Endothelial cell (in vitro differentiated cells): Measurements from ENCODE around the gene ACAA1. TPM values are rescaled to one million over a fixed set of nuclear protein-coding genes. Genes with fewer than 3 reads are reported as not detected.
"Not testable (repeated sequence)": the region's sequence is repeated elsewhere in the genome, so short reads cannot be mapped to it uniquely, and the experiment has no call there.

Experiments
- DNase-seq: peaks from one replicate; pipeline ENCODE4 v3.0.0; 2021; ENCODE audit warnings: low spot score
- H3K27ac Mint-ChIP-seq: one replicate; pipeline ENCODE4 v1.8.0; 2021; ENCODE audit warnings: mixed read lengths, inconsistent platforms; ENCODE audit not compliant: unreplicated experiment
- H3K27me3 Mint-ChIP-seq: one replicate; pipeline ENCODE4 v1.8.0; 2021; ENCODE audit warnings: mild to moderate bottlenecking, moderate library complexity, mixed read lengths, inconsistent platforms; ENCODE audit not compliant: unreplicated experiment
- H3K36me3 Mint-ChIP-seq: one replicate; pipeline ENCODE4 v1.8.0; 2021; ENCODE audit warnings: mild to moderate bottlenecking, low read depth, mixed read lengths, inconsistent platforms; ENCODE audit not compliant: unreplicated experiment
- H3K4me1 Mint-ChIP-seq: one replicate; pipeline ENCODE4 v1.8.0; 2021; ENCODE audit warnings: mild to moderate bottlenecking, mixed read lengths, inconsistent platforms; ENCODE audit not compliant: unreplicated experiment
- H3K4me3 Mint-ChIP-seq: one replicate; pipeline ENCODE4 v1.8.0; 2021; ENCODE audit warnings: mild to moderate bottlenecking, mixed read lengths, inconsistent platforms; ENCODE audit not compliant: unreplicated experiment
- H3K9me3 Mint-ChIP-seq: one replicate; pipeline ENCODE4 v1.8.0; 2021; ENCODE audit warnings: mixed read lengths, inconsistent platforms; ENCODE audit not compliant: unreplicated experiment
- total RNA-seq: library from RNA; stranded (reverse); fragmentation: NEBNext Ultra II Directional; extraction: Animal tissue kit (Norgen Biotek cat#: 25700); gene quantifications from one replicate; pipeline ENCODE4 v1.2.1, GENCODE V29; 2021; ENCODE audit not compliant: unreplicated experiment
- TF ChIP-seq, protein P1 (sequence below): fragments of 200-600 bp; sonication (generic); IDR thresholded peaks from one replicate; pipeline ENCODE4 v1.5.0; 2021; ENCODE audit warnings: antibody characterized with exemption; ENCODE audit not compliant: unreplicated experiment

ACAA1 gene
- total RNA-seq, 1 donor from 2014 or later: 71.9 TPM

DNA sequence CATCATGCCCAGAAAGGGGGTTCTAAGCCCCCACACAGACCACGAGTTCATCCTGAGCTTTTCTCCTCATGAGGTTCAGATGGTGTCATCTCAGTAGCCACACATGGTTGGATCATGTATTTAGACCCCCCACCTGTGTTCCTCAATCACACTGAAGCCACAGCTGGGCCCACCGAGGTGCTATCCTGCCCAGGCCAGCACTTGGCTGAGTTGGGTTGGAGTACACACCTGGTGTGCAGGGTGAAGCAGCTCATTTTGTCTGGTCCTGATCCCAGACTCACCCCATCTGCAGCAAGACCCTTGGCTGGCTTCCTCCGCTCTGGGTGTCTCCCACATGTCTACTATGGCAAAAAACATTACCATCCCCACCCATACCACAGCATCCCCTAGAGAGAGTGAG lies 41.9 kb downstream of the ACAA1 start:
- no peak overlapping the region for H3K4me3 Mint-ChIP-seq
- no peaks in the 10 kb centered on the region for H3K36me3 Mint-ChIP-seq
- TF ChIP-seq, protein P1, sequence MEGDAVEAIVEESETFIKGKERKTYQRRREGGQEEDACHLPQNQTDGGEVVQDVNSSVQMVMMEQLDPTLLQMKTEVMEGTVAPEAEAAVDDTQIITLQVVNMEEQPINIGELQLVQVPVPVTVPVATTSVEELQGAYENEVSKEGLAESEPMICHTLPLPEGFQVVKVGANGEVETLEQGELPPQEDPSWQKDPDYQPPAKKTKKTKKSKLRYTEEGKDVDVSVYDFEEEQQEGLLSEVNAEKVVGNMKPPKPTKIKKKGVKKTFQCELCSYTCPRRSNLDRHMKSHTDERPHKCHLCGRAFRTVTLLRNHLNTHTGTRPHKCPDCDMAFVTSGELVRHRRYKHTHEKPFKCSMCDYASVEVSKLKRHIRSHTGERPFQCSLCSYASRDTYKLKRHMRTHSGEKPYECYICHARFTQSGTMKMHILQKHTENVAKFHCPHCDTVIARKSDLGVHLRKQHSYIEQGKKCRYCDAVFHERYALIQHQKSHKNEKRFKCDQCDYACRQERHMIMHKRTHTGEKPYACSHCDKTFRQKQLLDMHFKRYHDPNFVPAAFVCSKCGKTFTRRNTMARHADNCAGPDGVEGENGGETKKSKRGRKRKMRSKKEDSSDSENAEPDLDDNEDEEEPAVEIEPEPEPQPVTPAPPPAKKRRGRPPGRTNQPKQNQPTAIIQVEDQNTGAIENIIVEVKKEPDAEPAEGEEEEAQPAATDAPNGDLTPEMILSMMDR: no peak
- H3K4me1 Mint-ChIP-seq: peaks cover 30% of the 10 kb centered on the region
- no peak overlapping the region for H3K27ac Mint-ChIP-seq
- no peak for DNase-seq
- no peaks in the 10 kb centered on the region for H3K9me3 Mint-ChIP-seq
- H3K27me3 Mint-ChIP-seq: no peaks in the 10 kb centered on the region

DNA sequence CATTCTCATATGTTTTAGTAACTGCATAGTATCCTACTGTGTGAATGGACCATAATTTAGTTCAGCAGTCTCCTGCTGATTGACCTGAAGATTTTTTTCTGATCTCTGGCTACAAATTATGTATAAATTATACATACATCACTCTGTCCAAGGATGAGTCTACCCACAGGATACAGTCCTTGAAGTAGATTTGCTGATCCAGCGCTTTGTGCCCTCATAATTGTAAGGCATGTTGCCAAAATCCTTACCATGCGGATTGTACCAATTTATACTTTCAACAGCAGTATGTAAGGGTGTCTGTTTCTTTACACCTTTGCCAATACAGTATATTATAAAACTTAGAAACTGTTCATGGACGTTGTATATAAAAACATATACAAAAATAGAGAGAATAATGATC lies 46.5 kb downstream of the ACAA1 start:
- H3K4me1 Mint-ChIP-seq: peaks cover 10% of the 10 kb centered on the region
- TF ChIP-seq, protein P1: no peak
- H3K4me3 Mint-ChIP-seq: no peak overlapping the region

DNA sequence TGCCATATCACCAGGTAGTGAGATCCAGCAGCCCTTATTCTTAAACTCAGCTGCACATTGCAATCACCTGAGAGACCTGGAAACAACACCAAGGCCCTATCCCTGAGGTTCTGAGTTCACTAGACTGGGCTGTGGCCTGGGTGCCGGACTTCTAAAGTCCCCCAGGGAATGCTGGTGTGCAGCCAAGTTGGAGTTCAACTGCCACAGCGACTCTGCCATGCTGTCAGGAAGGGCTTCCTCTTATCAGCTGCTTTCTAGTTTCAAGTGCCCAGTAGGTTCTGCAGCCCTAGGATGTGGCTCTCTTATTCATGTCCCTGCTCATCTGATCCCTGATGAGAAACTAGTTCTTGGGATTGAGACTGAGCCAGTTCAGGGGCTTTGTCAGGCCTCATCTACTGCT lies 47.8 kb downstream of the ACAA1 start:
- no peak overlapping the region for H3K27ac Mint-ChIP-seq
- no peak for DNase-seq
- H3K36me3 Mint-ChIP-seq: peaks cover 8% of the 10 kb centered on the region
- TF ChIP-seq, protein P1: no peak
- peaks cover 9% of the 10 kb centered on the region for H3K9me3 Mint-ChIP-seq
- no peak overlapping the region for H3K4me3 Mint-ChIP-seq
- H3K4me1 Mint-ChIP-seq: peaks cover 15% of the 10 kb centered on the region
- peaks cover 18% of the 10 kb centered on the region for H3K27me3 Mint-ChIP-seq

More for the DNA sequence above, 46.5 kb downstream of the ACAA1 start:
- Mint-ChIP-seq H3K27ac (no peak overlapping the region), H3K36me3 (no peaks in the 10 kb centered on the region), H3K9me3 (no peaks in the 10 kb centered on the region), H3K27me3 (peaks cover 9% of the 10 kb centered on the region)
- no peak for DNase-seq

DNA sequence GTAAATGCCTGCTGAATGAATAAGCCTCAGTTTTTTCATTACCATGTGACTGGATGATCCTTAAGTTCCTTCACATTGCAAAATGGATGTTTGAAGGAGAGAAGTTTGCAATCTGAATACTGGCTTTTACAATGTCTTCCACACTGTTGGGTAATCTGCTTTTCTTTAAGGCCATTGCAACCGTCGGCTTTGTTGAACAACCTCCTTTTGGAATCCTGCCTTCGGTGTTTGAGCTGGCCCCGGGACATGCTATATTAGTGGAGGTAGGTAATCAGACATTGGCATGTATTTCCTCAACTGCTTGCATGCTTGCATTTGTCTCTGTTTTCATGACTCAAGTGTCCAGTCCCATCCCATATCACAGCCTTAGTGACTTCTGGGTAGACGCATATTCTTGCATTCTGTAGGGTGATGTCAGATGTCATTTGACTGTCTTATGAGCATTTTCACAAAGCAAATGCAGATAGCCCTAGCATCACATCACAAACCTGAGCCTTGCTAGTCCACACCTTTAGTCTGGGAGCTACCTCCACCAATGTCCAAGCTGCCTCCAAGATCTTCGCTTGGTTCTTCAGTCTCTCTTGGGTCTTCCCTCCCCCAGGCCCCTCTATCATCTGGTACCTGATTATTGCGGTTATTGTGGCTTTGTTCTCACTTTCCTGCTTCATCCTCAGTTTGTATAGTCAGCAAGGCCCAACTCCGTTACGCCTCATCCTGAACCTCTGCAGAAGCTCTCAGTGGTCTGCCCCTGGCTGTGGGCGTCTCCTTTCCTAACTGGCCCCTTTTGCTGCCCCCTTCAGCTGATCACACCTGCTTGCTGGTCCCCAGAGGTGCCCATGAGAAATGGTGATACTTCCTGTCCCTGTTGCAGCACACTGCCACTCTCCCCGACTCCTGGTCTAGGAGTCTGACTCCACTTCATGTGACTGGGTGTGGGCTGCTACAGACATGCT lies 48.5 kb downstream of the ACAA1 start:
- no peak overlapping the region for H3K4me3 Mint-ChIP-seq
- no peak for DNase-seq
- H3K27ac Mint-ChIP-seq: no peak overlapping the region
- TF ChIP-seq, protein P1: no peak
- peaks cover 13% of the 10 kb centered on the region for H3K36me3 Mint-ChIP-seq
- peaks cover 13% of the 10 kb centered on the region for H3K9me3 Mint-ChIP-seq
- peaks cover 15% of the 10 kb centered on the region for H3K4me1 Mint-ChIP-seq
- peaks cover 22% of the 10 kb centered on the region for H3K27me3 Mint-ChIP-seq

DNA sequence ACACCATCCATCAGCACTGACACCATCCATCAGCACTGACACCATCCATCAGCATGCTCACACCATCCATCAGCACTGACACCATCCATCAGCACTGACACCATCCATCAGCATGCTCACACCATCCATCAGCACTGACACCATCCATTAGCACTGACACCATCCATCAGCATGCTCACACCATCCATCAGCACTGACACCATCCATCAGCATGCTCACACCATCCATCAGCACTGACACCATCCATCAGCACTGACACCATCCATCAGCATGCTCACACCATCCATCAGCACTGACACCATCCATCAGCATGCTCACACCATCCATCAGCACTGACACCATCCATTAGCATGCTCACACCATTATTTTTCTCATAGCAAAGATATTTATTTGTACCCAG lies 49.6 kb downstream of the ACAA1 start:
- not testable (repeated sequence) for H3K4me3 Mint-ChIP-seq, H3K27ac Mint-ChIP-seq, DNase-seq
- Mint-ChIP-seq H3K27me3 (peaks cover 24% of the 10 kb centered on the region), H3K9me3 (peaks cover 17% of the 10 kb centered on the region), H3K4me1 (peaks cover 13% of the 10 kb centered on the region), H3K36me3 (peaks cover 16% of the 10 kb centered on the region)
